ENCODE measurements around the gene GPC3. TPM values are rescaled to one million over a fixed set of nuclear protein-coding genes. Genes with fewer than 3 reads are reported as not detected.

The GPC3 gene
- total and polyA plus RNA-seq, 2 donors (not counting 3 experiments of a cell fraction or from before 2014, with no cell fraction given): not detected

DNA sequence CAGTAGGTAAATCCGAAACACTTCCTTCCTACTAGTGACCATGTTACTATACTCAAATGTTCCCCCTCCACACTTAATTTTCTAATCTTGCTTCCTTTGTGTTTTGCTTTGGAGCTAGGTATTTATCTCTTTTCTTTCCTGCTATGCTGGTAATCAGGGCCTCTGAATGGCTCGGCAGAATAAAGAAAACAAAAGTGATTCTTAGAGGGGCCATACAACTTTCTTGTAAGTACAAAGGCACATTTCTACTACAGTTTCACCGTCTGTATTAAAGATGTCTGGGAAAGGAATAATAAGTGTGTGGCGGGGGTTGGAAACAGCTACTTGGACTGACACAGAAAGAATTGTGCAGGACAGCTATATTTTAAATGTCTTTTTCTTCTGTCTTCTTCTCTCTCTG, 50.3 kb downstream of the GPC3 start:
- H3K36me3 ChIP-seq (ENCODE audit: control insufficient read depth in 2 of 2, extremely low read depth in 1 of 2, insufficient read depth in 2 of 2, low read length in 2 of 2): no peaks in the 10 kb centered on the region
- H3K9me3 ChIP-seq (replicated peaks; ENCODE audit: control insufficient read depth, insufficient read depth, low read length): no peaks in the 10 kb centered on the region
- H4K20me1 ChIP-seq (replicated peaks; ENCODE audit: control insufficient read depth, extremely low read depth, insufficient read depth, low read length): no peaks in the 10 kb centered on the region
- no peak overlapping the region for H3K4me2 ChIP-seq (ENCODE audit: insufficient read depth, low read length)
- no peaks in the 10 kb centered on the region for H3K79me2 ChIP-seq (ENCODE audit: control insufficient read depth, insufficient read depth, low read length)
- H3K9me1 ChIP-seq (replicated peaks; ENCODE audit: control insufficient read depth, extremely low read depth, insufficient read depth, low read length): no peaks in the 10 kb centered on the region
- DNase-seq (ENCODE audit: low read depth, low spot score) (no peak), FAIRE-seq (no peak)
- intact Hi-C loops (cut with micrococcal nuclease): no loop called here
- H2AFZ ChIP-seq (ENCODE audit: low read depth, low read length): no peak overlapping the region
- no TSS peak for BruUV-seq (replicated peaks)
- ChIA-PET CTCF (no interaction called here), POLR2A (no interaction called here)
- H3K27ac ChIP-seq (ENCODE audit: insufficient read depth, low read depth, low read length): no peak overlapping the region
- H3K27me3 ChIP-seq (ENCODE audit: control insufficient read depth in 2 of 2, insufficient read depth in 2 of 2, low read length in 2 of 2): no peaks in the 10 kb centered on the region
- TF ChIP-seq FOS (IDR thresholded peaks at IDR 0.05; ENCODE audit: borderline replicate concordance, insufficient read depth, low read length) (no peak), EZH2 (IDR thresholded peaks at IDR 0.05; ENCODE audit: borderline replicate concordance, low read depth, low read length, severe bottlenecking) (no peak), MYC (IDR thresholded peaks at IDR 0.05; ENCODE audit: low read depth, low read length) (no peak), POLR2A (IDR thresholded peaks at IDR 0.05; ENCODE audit: low read depth, low read length) (no peak), JUN (IDR thresholded peaks at IDR 0.05; ENCODE audit: borderline replicate concordance, insufficient read depth, insufficient read length, low read depth) (no peak)
- no peaks in the 10 kb centered on the region for H3K4me1 ChIP-seq (ENCODE audit: control insufficient read depth, extremely low read depth, insufficient read depth, low read length)
- H3K4me3 ChIP-seq (replicated peaks in 1 of 3; ENCODE audit: insufficient read depth in 1 of 3, low read depth in 1 of 3, low read length in 3 of 3): no peak overlapping the region
- no peak overlapping the region for H3K9ac ChIP-seq (replicated peaks; ENCODE audit: extremely low read depth, insufficient read depth, low read length)
- dilution Hi-C loops (cut with MboI; ENCODE audit: extremely low pct_ligation_motif_present, low sequenced_read_pairs): no loop called here

DNA sequence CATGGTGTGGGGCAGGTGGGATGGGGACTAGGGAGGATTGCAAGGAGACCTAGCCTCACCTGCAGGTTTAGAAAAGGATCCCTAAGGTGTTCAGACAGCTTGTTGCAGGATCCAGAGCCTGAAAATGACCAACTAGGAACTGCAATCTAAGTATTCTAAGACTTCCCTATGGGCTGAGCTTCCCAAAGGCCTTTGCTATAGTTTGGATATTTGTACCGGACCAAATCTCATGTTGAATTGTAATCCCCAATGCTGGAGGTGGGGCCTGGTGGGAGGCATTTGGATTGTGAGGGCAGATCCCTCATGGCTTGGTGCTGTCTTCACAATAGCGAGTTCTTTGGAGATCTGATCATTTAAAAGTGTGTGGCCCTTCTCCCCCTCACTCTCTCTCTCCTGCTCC, 52.1 kb downstream of the GPC3 start:
- H3K9me3 ChIP-seq (replicated peaks; ENCODE audit: control insufficient read depth, insufficient read depth, low read length): no peaks in the 10 kb centered on the region
- H3K4me3 ChIP-seq (replicated peaks in 1 of 3; ENCODE audit: insufficient read depth in 1 of 3, low read depth in 1 of 3, low read length in 3 of 3): no peak overlapping the region
- no TSS peak for BruUV-seq (replicated peaks)
- H2AFZ ChIP-seq (ENCODE audit: low read depth, low read length): no peak overlapping the region
- H3K36me3 ChIP-seq (ENCODE audit: control insufficient read depth in 2 of 2, extremely low read depth in 1 of 2, insufficient read depth in 2 of 2, low read length in 2 of 2): no peaks in the 10 kb centered on the region
- no peak overlapping the region for H3K4me2 ChIP-seq (ENCODE audit: insufficient read depth, low read length)
- FAIRE-seq (no peak), DNase-seq (ENCODE audit: low read depth, low spot score) (no peak)
- H3K9ac ChIP-seq (replicated peaks; ENCODE audit: extremely low read depth, insufficient read depth, low read length): no peak overlapping the region
- no peaks in the 10 kb centered on the region for H3K79me2 ChIP-seq (ENCODE audit: control insufficient read depth, insufficient read depth, low read length)
- dilution Hi-C loops (cut with MboI; ENCODE audit: extremely low pct_ligation_motif_present, low sequenced_read_pairs) (no loop called here), intact Hi-C loops (cut with micrococcal nuclease) (no loop called here)
- H4K20me1 ChIP-seq (replicated peaks; ENCODE audit: control insufficient read depth, extremely low read depth, insufficient read depth, low read length): no peaks in the 10 kb centered on the region
- no peak overlapping the region for H3K27ac ChIP-seq (ENCODE audit: insufficient read depth, low read depth, low read length)
- H3K4me1 ChIP-seq (ENCODE audit: control insufficient read depth, extremely low read depth, insufficient read depth, low read length): no peaks in the 10 kb centered on the region
- no peak for TF ChIP-seq FOS (IDR thresholded peaks at IDR 0.05; ENCODE audit: borderline replicate concordance, insufficient read depth, low read length)
- no peak for TF ChIP-seq JUN (IDR thresholded peaks at IDR 0.05; ENCODE audit: borderline replicate concordance, insufficient read depth, insufficient read length, low read depth)
- no peak for TF ChIP-seq POLR2AphosphoS5 (IDR thresholded peaks at IDR 0.05; ENCODE audit: insufficient read depth, low read depth, low read length)
- TF ChIP-seq, protein P1, sequence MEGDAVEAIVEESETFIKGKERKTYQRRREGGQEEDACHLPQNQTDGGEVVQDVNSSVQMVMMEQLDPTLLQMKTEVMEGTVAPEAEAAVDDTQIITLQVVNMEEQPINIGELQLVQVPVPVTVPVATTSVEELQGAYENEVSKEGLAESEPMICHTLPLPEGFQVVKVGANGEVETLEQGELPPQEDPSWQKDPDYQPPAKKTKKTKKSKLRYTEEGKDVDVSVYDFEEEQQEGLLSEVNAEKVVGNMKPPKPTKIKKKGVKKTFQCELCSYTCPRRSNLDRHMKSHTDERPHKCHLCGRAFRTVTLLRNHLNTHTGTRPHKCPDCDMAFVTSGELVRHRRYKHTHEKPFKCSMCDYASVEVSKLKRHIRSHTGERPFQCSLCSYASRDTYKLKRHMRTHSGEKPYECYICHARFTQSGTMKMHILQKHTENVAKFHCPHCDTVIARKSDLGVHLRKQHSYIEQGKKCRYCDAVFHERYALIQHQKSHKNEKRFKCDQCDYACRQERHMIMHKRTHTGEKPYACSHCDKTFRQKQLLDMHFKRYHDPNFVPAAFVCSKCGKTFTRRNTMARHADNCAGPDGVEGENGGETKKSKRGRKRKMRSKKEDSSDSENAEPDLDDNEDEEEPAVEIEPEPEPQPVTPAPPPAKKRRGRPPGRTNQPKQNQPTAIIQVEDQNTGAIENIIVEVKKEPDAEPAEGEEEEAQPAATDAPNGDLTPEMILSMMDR (IDR thresholded peaks at IDR 0.05; ENCODE audit: extremely low read depth in 1 of 2, insufficient read depth in 1 of 2, low read depth in 1 of 2, low read length in 2 of 2): no peak
- no peak for TF ChIP-seq GATA2 (IDR thresholded peaks at IDR 0.05; ENCODE audit: insufficient read depth, insufficient read length, low read depth, low read length)
- TF ChIP-seq, protein P2, sequence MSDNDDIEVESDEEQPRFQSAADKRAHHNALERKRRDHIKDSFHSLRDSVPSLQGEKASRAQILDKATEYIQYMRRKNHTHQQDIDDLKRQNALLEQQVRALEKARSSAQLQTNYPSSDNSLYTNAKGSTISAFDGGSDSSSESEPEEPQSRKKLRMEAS (IDR thresholded peaks at IDR 0.05; ENCODE audit: insufficient read depth, insufficient read length): no peak
- no peak for TF ChIP-seq EZH2 (IDR thresholded peaks at IDR 0.05; ENCODE audit: borderline replicate concordance, low read depth, low read length, severe bottlenecking)
- no peak for TF ChIP-seq MYC (IDR thresholded peaks at IDR 0.05; ENCODE audit: low read depth, low read length)
- TF ChIP-seq POLR2A (IDR thresholded peaks at IDR 0.05; ENCODE audit: low read depth, low read length): no peak
- ChIA-PET POLR2A (no interaction called here), CTCF (no interaction called here)
- H3K9me1 ChIP-seq (replicated peaks; ENCODE audit: control insufficient read depth, extremely low read depth, insufficient read depth, low read length): no peaks in the 10 kb centered on the region
- H3K27me3 ChIP-seq (ENCODE audit: control insufficient read depth in 2 of 2, insufficient read depth in 2 of 2, low read length in 2 of 2): no peaks in the 10 kb centered on the region
